Stimulated activated CD8-positive, alpha-beta memory T cell treated with anti-CD3 and anti-CD28 coated beads, Interleukin-2, amount 100 ng/mL, for 48 hours (primary cell): Measurements from ENCODE around the gene RAB11FIP3.

Experiments used
- DNase-seq, 2 donors: peaks; one replicate each; pipeline ENCODE4 v3.0.0-alpha.2; 2020; ENCODE audit warnings: low read depth in 2 of 2

Gene RAB11FIP3

DNA sequence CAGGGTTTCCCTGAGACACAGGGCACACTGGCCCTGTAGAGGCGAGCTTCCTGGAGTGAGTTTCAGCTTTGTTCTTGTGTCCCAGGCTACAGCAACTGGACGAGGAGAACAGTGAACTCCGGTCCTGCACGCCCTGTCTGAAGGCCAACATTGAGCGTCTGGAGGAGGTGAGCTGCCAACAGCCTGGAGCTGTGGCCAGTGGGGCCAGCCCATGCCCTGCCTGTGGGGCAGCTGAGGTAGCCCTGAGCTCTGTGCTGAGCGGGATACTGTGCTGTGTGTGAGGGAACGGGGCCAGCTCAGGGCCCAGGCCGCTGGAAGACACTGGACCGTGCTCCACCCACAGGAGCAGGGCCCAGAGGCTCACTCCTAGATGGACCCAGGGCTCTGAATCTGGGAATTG, 93.4 kb downstream of the RAB11FIP3 start:
- DNase-seq, result no peak

- DNase-seq, result no peak
Measured at GRCh38 chr16:519425-519824, 94.0 kb downstream of the RAB11FIP3 start.

- DNase-seq, result no peak
Measured at GRCh38 chr16:519841-520687, 94.6 kb downstream of the RAB11FIP3 start.

DNA sequence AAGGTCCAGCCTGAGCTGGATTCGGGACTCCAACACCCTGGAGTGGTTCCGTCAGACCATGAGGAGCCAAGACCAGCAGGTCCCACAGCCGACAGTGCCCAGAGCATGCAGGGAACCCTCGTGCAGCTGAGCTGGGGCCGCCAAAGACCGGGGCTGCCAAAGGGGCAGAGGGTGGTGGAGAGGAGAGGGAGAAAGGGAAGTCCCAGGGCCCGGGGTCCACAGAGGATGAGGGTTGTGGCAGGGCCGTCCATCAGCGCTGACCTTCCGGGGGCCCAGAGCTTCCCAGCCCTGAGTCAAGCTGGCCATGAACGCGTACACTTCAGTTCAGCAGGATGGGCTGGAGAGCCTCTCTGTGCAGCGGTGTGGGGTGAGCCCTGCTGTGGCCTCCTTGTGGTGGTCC, 95.4 kb downstream of the RAB11FIP3 start:
- no peak for DNase-seq

GRCh38 chr16:521381-522210, 96.1 kb downstream of the RAB11FIP3 start:
- DNase-seq, result no peak

- no peak for DNase-seq
Measured at GRCh38 chr16:522320-523096, 97.1 kb downstream of the RAB11FIP3 start.

DNA sequence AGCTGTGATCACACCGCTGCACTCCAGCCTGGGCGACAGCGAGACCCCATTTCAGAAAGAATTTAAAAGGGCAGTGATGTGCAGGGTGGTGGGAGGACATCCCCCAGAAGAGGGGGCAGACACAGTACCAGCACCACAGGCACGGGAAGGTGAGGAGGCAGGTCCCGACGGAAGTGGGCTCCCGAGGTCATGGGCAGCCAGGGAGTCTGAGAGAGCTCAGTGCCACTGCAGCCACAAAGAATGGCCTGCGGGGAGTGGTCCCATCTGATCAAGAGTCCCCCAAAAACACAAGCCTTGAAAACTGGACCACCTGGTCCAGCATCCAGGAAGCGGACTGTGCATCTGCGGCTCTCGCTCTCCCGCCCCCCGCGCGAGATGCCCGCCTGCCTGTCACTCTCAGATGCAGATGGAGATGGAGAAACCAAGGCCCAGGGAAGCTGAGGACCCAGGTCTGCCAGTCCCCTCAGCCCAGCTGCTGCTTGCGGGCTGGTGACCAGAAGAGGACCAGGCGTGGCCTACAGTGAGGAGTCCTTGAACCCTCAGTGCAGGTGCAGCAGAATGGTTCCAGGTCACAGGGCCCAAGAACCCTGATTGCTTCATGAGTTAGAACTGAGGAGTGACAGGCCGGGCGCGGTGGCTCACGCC, 97.8 kb downstream of the RAB11FIP3 start:
- DNase-seq, result no peak

- DNase-seq, result no peak
Measured at GRCh38 chr16:524274-525040, 99.0 kb downstream of the RAB11FIP3 start.

DNA sequence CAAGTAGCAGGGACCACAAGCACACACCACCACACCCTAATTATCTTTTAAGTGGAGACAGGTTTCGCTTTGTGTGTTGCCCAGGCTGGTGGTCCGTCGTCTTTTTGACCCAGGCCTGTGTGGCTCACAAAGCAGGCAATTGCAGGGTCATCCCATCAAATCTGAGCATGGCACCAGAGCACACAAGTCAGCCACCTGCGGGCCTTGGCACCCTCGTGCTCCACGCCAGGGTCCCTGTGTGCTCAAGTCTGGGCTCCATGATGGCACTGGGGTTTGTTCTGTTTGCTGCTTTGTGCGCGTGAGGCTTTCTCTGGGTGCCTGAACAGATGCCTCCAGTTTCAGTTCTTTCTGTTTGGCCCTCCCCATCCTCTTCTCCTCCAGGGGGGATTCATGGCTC, 99.7 kb downstream of the RAB11FIP3 start:
- no peak for DNase-seq

- peak in 1 of 2 donors; percentile 62 for DNase-seq
Measured at GRCh38 chr16:525520-526180, 100.2 kb downstream of the RAB11FIP3 start.

GRCh38 chr16:526181-527014, 100.9 kb downstream of the RAB11FIP3 start:
- no peak for DNase-seq

DNA sequence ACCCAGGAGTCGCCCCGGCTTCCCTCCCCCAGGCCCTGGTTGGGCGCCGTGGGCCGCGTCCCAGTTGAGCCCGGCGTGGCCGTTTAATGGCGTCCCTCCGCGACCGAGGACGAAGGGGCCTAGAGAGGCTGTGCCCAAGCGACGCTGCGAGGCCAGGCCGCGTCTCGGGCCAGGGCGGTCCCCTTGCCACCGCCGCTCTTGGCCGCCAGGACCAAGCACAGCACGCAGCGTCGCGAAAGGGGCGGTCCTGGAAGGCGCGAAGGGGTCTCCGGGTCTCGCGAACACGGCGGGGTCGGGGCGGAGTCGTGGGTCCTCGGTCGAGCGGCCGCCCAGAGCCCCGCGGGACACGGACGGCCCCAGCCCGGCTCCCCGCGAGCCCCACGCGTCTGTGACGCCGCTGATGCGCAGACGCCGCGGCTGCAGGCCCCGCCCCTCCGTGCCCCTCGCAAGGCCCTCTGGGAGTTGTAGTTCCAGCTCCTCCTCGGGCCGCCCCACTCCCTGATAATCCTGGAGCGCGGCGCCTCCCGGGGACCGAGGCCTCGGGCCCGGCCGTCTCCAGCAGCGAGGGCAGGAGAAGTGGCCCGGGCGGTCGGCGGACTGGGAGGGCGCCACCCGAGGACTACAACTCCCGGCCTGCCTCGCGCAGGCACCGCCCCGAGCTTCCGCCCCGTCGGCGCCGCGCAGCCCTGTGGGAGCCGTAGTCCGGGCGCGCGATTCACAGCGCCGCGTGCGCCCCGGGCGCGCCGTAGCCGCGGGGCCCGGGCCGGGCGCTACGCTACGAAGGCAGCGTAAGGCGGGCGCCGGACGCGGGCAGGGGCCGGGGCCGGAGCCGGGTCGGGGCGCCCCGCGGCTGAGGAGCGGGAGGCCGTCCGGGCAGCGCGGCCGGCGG, 101.8 kb downstream of the RAB11FIP3 start, which contains the start of gene CAPN15:
Gene CAPN15 (plus strand): TSS at position 698 of the 889 bp plus-strand sequence. CDS start 19,127 bp downstream, outside the sequence.
- DNase-seq, result peak; percentile 82 to 84

GRCh38 chr16:528111-529011, 102.9 kb downstream of the RAB11FIP3 start:
- peak; percentile 14 to 27 for DNase-seq

- no peak for DNase-seq
Measured at GRCh38 chr16:529012-529575, 103.6 kb downstream of the RAB11FIP3 start.

DNA sequence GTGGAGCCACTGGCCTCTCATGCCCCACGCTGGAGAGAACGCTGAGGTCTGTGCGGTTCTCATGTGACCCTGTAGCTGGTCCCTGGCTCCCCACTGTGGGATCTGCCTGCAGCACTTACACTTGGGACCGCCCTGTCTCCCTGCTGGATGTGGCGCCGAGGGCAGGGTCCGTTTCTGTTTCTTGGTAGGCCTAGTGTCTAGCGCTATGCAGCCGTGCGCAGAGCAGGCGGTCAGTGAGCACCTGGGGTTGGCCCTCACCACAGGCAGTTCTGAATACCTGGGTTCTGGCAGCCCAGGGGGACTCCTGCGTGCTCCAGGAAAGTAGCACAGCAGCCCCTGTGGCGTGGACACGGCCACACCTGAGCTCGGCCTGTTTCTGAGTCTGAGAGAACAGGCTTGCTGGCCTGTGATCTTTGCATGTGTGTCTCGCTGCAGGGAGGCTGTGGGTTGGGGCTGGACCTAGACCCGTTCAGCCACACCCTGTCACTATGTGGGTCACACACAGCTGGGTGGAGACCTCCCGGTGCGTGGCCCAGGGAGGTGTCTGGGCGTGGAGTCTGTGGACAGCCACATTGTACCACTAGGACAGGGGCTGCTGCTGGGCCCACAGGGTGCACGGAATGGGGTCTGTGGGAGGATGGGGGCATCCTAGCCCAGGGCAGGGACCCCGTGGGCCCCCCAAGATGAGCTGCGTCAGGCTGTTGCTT, 104.8 kb downstream of the RAB11FIP3 start:
- no peak for DNase-seq

DNA sequence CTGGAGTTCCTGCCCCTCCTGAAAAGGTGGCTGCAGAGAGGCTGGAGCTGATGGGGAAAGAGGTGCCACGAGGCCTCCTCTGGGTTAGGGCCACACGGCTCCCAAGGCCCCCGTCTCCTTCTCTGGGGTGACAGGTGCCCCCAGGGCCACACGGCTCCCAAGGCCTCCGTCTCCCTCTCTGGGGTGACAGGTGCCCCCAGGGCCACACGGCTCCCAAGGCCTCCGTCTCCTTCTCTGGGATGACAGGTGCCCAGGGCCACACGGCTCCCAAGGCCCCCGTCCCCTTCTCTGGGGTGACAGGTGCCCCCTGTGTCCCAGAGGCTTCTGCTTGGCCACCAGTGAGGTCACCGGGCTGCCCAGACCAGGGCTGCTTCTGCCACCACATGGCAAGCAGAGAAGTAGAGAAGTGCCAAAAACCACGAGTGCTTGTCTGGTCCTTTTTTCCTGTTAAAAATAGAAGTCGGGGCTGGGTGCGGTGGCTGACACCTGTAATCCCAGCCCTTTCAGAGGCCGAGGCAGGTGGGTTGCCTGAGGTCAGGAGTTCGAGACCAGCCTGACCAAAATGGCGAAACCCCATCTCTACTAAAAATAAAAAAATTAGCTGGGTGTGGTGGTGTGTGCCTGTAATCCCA, 106.2 kb downstream of the RAB11FIP3 start:
- no peak for DNase-seq
